Measurements from ENCODE around the gene CYP2C18. TPM values are rescaled to one million over a fixed set of nuclear protein-coding genes. Genes with fewer than 3 reads are reported as not detected.
"Not testable (repeated sequence)": the region's sequence is repeated elsewhere in the genome, so short reads cannot be mapped to it uniquely, and the experiment has no call there.

Gene CYP2C18
- polyA plus RNA-seq, result not detected

GRCh38 chr10:94683214-94684054 lies at the start of gene CYP2C18:
Gene CYP2C18, plus strand, starts transcription at chr10:94683729. Its CDS starts 91 bp downstream, at chr10:94683820.
- Mint-ChIP-seq H3K36me3 (no peaks in the 10 kb centered on the region), H3K4me3 (no peak within 1 kb of the TSS), H3K27me3 (ENCODE audit: low read depth in 3 of 3) (peaks cover 0 to 2% (median 0%) of the 10 kb centered on the region in 3 donors), H3K4me1 (no peaks in the 10 kb centered on the region), H3K27ac (no peak within 1 kb of the TSS), H3K9me3 (peaks cover 0 to 5% (median 0%) of the 10 kb centered on the region in 6 donors)
- DNase-seq, result no peak

DNA sequence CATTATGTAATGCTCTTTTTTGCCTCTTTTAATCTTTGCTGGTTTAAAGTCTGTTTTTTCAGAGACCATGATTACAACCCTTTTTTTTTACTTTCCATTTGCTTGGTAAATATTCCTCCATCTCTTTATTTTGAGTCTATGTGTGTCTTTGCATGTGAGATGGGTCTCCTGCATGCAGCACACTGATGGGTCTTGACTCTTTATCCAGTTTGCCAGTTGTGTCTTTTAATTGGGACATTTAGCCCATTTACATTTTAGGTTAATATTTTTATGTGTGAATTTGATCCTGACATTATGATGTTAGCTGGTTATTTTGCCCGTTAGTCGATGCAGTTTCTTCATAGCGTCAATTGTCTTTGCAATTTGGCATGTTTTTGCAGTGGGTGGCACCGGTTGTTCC lies 45.4 kb upstream of the CYP2C18 start:
- not testable (repeated sequence) for DNase-seq; H3K4me3 Mint-ChIP-seq; H3K36me3 Mint-ChIP-seq; H3K4me1 Mint-ChIP-seq; H3K27ac Mint-ChIP-seq; H3K27me3 Mint-ChIP-seq (ENCODE audit: low read depth in 3 of 3)
- H3K9me3 Mint-ChIP-seq, result peaks cover 5 to 21% (median 15%) of the 10 kb centered on the region in 6 donors

DNA sequence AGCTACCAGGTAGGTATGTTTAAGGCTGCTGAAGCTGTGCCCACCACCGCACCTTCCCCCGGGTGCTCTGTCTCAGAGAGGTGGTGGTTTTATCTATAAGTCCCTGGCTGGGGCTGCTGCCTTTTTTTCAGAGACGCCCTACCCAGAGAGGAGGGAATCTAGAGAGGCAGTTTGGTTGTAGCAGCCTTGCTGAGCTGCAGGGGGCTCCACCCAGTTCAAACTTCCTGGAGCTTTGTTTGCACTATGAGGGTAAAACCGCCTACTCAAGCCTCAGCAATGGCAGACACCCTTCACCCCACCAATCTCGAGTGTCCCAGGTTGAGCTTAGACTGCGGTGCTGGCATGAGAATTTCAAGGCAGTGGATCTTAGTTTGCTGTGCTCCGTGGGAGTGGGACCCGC lies 43.6 kb upstream of the CYP2C18 start:
- H3K4me3 Mint-ChIP-seq, result no peak overlapping the region
- H3K27me3 Mint-ChIP-seq (ENCODE audit: low read depth in 3 of 3), result peaks cover 0 to 4% (median 0%) of the 10 kb centered on the region in 3 donors
- H3K27ac Mint-ChIP-seq, result no peak overlapping the region
- no peak for DNase-seq
- peaks cover 5 to 20% (median 15%) of the 10 kb centered on the region in 6 donors for H3K9me3 Mint-ChIP-seq
- H3K36me3 Mint-ChIP-seq, result no peaks in the 10 kb centered on the region
- no peaks in the 10 kb centered on the region for H3K4me1 Mint-ChIP-seq

- Mint-ChIP-seq H3K4me3 (no peak overlapping the region), H3K36me3 (no peaks in the 10 kb centered on the region), H3K4me1 (no peaks in the 10 kb centered on the region), H3K9me3 (peaks cover 5 to 19% (median 14%) of the 10 kb centered on the region in 6 donors), H3K27ac (no peak overlapping the region), H3K27me3 (ENCODE audit: low read depth in 3 of 3) (peaks cover 0 to 4% (median 0%) of the 10 kb centered on the region in 3 donors)
- DNase-seq, result no peak
These were observed 43.0 kb upstream of the CYP2C18 start for GRCh38 chr10:94640562-94640961.

GRCh38 chr10:94641480-94641879 lies 42.0 kb upstream of the CYP2C18 start:
- Mint-ChIP-seq H3K27ac (no peak overlapping the region), H3K27me3 (ENCODE audit: low read depth in 3 of 3) (peaks cover 0 to 4% (median 0%) of the 10 kb centered on the region in 3 donors), H3K4me1 (no peaks in the 10 kb centered on the region), H3K4me3 (no peak overlapping the region), H3K36me3 (no peaks in the 10 kb centered on the region), H3K9me3 (peaks cover 5 to 19% (median 12%) of the 10 kb centered on the region in 6 donors)
- no peak for DNase-seq

DNA sequence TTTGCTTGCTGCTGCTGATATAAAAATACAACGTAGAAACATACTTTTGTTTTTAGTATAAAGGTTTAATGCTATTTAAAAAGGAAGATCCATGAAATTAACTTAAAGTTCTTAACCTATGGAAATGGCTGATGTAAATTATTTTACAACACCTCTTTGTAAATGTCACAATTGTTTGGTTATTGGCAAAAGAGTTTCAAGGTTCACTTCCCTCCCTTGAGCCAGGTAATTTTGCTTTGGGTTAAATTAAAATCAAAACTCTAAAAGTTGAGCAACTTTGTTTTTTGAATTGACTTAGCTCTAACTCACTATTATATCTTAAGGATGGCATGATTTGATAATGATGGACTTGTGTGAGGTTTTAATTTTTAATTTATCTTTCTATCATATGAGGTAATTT lies 39.2 kb upstream of the CYP2C18 start:
- H3K4me3 Mint-ChIP-seq, result no peak overlapping the region
- DNase-seq, result no peak
- H3K36me3 Mint-ChIP-seq, result no peaks in the 10 kb centered on the region
- peaks cover 0 to 2% (median 1%) of the 10 kb centered on the region in 6 donors for H3K9me3 Mint-ChIP-seq
- no peaks in the 10 kb centered on the region for H3K4me1 Mint-ChIP-seq
- H3K27me3 Mint-ChIP-seq (ENCODE audit: low read depth in 3 of 3), result peaks cover 0 to 2% (median 0%) of the 10 kb centered on the region in 3 donors
- H3K27ac Mint-ChIP-seq, result no peak overlapping the region

GRCh38 chr10:94645285-94645684 lies 38.2 kb upstream of the CYP2C18 start:
- Mint-ChIP-seq H3K9me3 (peaks cover 0 to 2% (median 0%) of the 10 kb centered on the region in 6 donors), H3K4me3 (no peak overlapping the region), H3K4me1 (no peaks in the 10 kb centered on the region), H3K27ac (no peak overlapping the region), H3K36me3 (no peaks in the 10 kb centered on the region), H3K27me3 (ENCODE audit: low read depth in 3 of 3) (peaks cover 0 to 2% (median 0%) of the 10 kb centered on the region in 3 donors)
- DNase-seq, result no peak

DNA sequence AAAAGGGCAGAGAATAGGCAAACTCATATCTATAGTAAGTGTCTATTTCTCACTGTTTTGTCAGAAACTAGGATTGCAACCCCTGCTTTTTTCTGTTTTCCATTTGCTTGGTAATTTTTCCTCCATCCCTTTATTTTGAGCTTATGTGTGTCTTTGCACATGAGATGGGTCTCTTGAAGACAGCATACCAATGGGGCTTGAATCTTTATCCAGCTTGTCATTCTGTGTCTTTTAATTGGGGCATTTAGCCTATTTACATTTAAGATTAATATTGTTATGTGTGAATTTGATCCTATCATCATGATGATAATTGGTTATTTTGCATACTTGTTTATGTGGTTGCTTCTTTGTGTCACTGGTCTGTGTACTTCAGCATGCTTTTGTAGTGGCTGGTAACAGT lies 28.3 kb upstream of the CYP2C18 start:
- DNase-seq; H3K4me3 Mint-ChIP-seq; H3K27ac Mint-ChIP-seq; H3K4me1 Mint-ChIP-seq; H3K27me3 Mint-ChIP-seq (ENCODE audit: low read depth in 3 of 3); H3K9me3 Mint-ChIP-seq; H3K36me3 Mint-ChIP-seq: not testable (repeated sequence)

- not testable (repeated sequence) for H3K36me3 Mint-ChIP-seq; H3K27ac Mint-ChIP-seq; H3K9me3 Mint-ChIP-seq; DNase-seq; H3K27me3 Mint-ChIP-seq (ENCODE audit: low read depth in 3 of 3); H3K4me3 Mint-ChIP-seq; H3K4me1 Mint-ChIP-seq
These were observed 20.5 kb upstream of the CYP2C18 start for GRCh38 chr10:94663061-94663460.

- peaks cover 0 to 5% (median 0%) of the 10 kb centered on the region in 3 donors for H3K27me3 Mint-ChIP-seq (ENCODE audit: low read depth in 3 of 3)
- H3K9me3 Mint-ChIP-seq, result peaks cover 0 to 6% (median 0%) of the 10 kb centered on the region in 6 donors
- H3K4me3 Mint-ChIP-seq, result no peak overlapping the region
- H3K27ac Mint-ChIP-seq, result no peak overlapping the region
- H3K4me1 Mint-ChIP-seq, result no peaks in the 10 kb centered on the region
- no peaks in the 10 kb centered on the region for H3K36me3 Mint-ChIP-seq
- no peak for DNase-seq
These were observed 17.0 kb upstream of the CYP2C18 start for GRCh38 chr10:94666391-94667102.

- H3K27ac Mint-ChIP-seq, result no peak overlapping the region
- H3K9me3 Mint-ChIP-seq, result peaks cover 0 to 5% (median 0%) of the 10 kb centered on the region in 6 donors
- no peaks in the 10 kb centered on the region for H3K4me1 Mint-ChIP-seq
- DNase-seq, result no peak
- no peak overlapping the region for H3K4me3 Mint-ChIP-seq
- peaks cover 0 to 2% (median 0%) of the 10 kb centered on the region in 3 donors for H3K27me3 Mint-ChIP-seq (ENCODE audit: low read depth in 3 of 3)
- H3K36me3 Mint-ChIP-seq, result no peaks in the 10 kb centered on the region
These were observed 9.8 kb upstream of the CYP2C18 start for GRCh38 chr10:94673614-94674321.

GRCh38 chr10:94676496-94676895 lies 7.0 kb upstream of the CYP2C18 start:
- no peaks in the 10 kb centered on the region for H3K27me3 Mint-ChIP-seq (ENCODE audit: low read depth in 3 of 3)
- no peaks in the 10 kb centered on the region for H3K4me1 Mint-ChIP-seq
- H3K9me3 Mint-ChIP-seq, result peaks cover 0 to 5% (median 0%) of the 10 kb centered on the region in 6 donors
- DNase-seq, result no peak
- H3K36me3 Mint-ChIP-seq, result no peaks in the 10 kb centered on the region
- H3K4me3 Mint-ChIP-seq, result no peak overlapping the region
- no peak overlapping the region for H3K27ac Mint-ChIP-seq

- H3K27ac Mint-ChIP-seq, result no peak overlapping the region
- H3K27me3 Mint-ChIP-seq (ENCODE audit: low read depth in 3 of 3), result no peaks in the 10 kb centered on the region
- no peak overlapping the region for H3K4me3 Mint-ChIP-seq
- H3K36me3 Mint-ChIP-seq, result no peaks in the 10 kb centered on the region
- H3K9me3 Mint-ChIP-seq, result peaks cover 0 to 5% (median 0%) of the 10 kb centered on the region in 6 donors
- DNase-seq, result no peak
- H3K4me1 Mint-ChIP-seq, result no peaks in the 10 kb centered on the region
These were observed 5.8 kb upstream of the CYP2C18 start for GRCh38 chr10:94677691-94678090.

- no peaks in the 10 kb centered on the region for H3K36me3 Mint-ChIP-seq
- H3K4me3 Mint-ChIP-seq, result no peak overlapping the region
- no peak for DNase-seq
- H3K27ac Mint-ChIP-seq, result no peak overlapping the region
- H3K27me3 Mint-ChIP-seq (ENCODE audit: low read depth in 3 of 3), result no peaks in the 10 kb centered on the region
- H3K9me3 Mint-ChIP-seq, result peaks cover 0 to 5% (median 0%) of the 10 kb centered on the region in 6 donors
- H3K4me1 Mint-ChIP-seq, result no peaks in the 10 kb centered on the region
These were observed 5.1 kb upstream of the CYP2C18 start for GRCh38 chr10:94678475-94678874.

Data from immature natural killer cell (primary cell).